ENCODE results near the gene ANKRD55. TPM values are rescaled to one million over a fixed set of nuclear protein-coding genes. Genes with fewer than 3 reads are reported as not detected.

Gene ANKRD55
- total RNA-seq, 4 donors from 2014 or later: 0.95 TPM; not detected in 3

- DNase-seq: no peak
- H3K36me3 ChIP-seq: no peaks in the 10 kb centered on the region
- 63 to 69% methylated on average over 2 of the region's 2 CpGs for WGBS, 2 donors (ENCODE audit: low coverage in 1 of 2)
- H3K27ac ChIP-seq: no peak overlapping the region
- no peaks in the 10 kb centered on the region for H3K27me3 ChIP-seq
- no peak overlapping the region for H3K4me3 ChIP-seq
- in situ Hi-C loops (cut with MboI; ENCODE audit: low pct_ligation_motif_present in 1 of 4, low pct_unique_long_range_greater_than_20kb in 1 of 4, low sequenced_read_pairs in 3 of 4) (no loop called here), intact Hi-C loops (cut with DNase I; ENCODE audit: low total_unique reads) (no loop called here)
- no peaks in the 10 kb centered on the region for H3K9me3 ChIP-seq
- peaks cover 0 to 13% (median 0%) of the 10 kb centered on the region in 4 donors for H3K4me1 ChIP-seq
- TF ChIP-seq CTCF (IDR thresholded peaks at IDR 0.05) (no peak), POLR2AphosphoS5 (IDR thresholded peaks at IDR 0.05) (no peak), EP300 (IDR thresholded peaks at IDR 0.05; ENCODE audit: low read depth) (no peak), POLR2A (IDR thresholded peaks at IDR 0.05) (no peak)
Measured at GRCh38 chr5:56169281-56169680, 63.8 kb downstream of the ANKRD55 start.

GRCh38 chr5:56168066-56168478 lies 65.1 kb downstream of the ANKRD55 start:
- intact Hi-C loops (cut with DNase I; ENCODE audit: low total_unique reads) (no loop called here), in situ Hi-C loops (cut with MboI; ENCODE audit: low pct_ligation_motif_present in 1 of 4, low pct_unique_long_range_greater_than_20kb in 1 of 4, low sequenced_read_pairs in 3 of 4) (no loop called here)
- Histone ChIP-seq H3K27ac (no peak overlapping the region), H3K27me3 (no peaks in the 10 kb centered on the region), H3K36me3 (no peaks in the 10 kb centered on the region), H3K9me3 (no peaks in the 10 kb centered on the region), H3K4me1 (peaks cover 0 to 16% (median 0%) of the 10 kb centered on the region in 4 donors), H3K4me3 (no peak overlapping the region)
- no peak for TF ChIP-seq POLR2AphosphoS5 (IDR thresholded peaks at IDR 0.05)
- TF ChIP-seq POLR2A (IDR thresholded peaks at IDR 0.05): no peak
- no peak for TF ChIP-seq EP300 (IDR thresholded peaks at IDR 0.05; ENCODE audit: low read depth)
- 79 to 82% methylated on average over 8 of the region's 8 CpGs for WGBS, 2 donors (ENCODE audit: low coverage in 1 of 2)
- DNase-seq: no peak

- intact Hi-C loops (cut with DNase I; ENCODE audit: low total_unique reads): no loop called here
- no peak overlapping the region for H3K4me3 ChIP-seq
- H3K27me3 ChIP-seq: no peaks in the 10 kb centered on the region
- no peak for DNase-seq
- TF ChIP-seq POLR2AphosphoS5 (IDR thresholded peaks at IDR 0.05): no peak
- TF ChIP-seq CTCF (IDR thresholded peaks at IDR 0.05): no peak
- no peak for TF ChIP-seq POLR2A (IDR thresholded peaks at IDR 0.05)
- no peak for TF ChIP-seq EP300 (IDR thresholded peaks at IDR 0.05; ENCODE audit: low read depth)
- peaks cover 0 to 10% (median 0%) of the 10 kb centered on the region in 4 donors for H3K4me1 ChIP-seq
- H3K36me3 ChIP-seq: no peaks in the 10 kb centered on the region
- 12 to 41% methylated on average over 2 of the region's 2 CpGs for WGBS, 2 donors (ENCODE audit: low coverage in 1 of 2)
- in situ Hi-C loops (cut with MboI; ENCODE audit: low pct_ligation_motif_present in 1 of 4, low pct_unique_long_range_greater_than_20kb in 1 of 4, low sequenced_read_pairs in 3 of 4): no loop called here
- H3K27ac ChIP-seq: no peak overlapping the region
- no peaks in the 10 kb centered on the region for H3K9me3 ChIP-seq
Measured at GRCh38 chr5:56167519-56167918, 65.6 kb downstream of the ANKRD55 start.

GRCh38 chr5:56166671-56167385 lies 66.3 kb downstream of the ANKRD55 start:
- no peaks in the 10 kb centered on the region for H3K27me3 ChIP-seq
- WGBS, 2 donors (ENCODE audit: low coverage in 1 of 2): 81 to 88% methylated on average over 5 to 6 of the region's 6 CpGs
- no peak overlapping the region for H3K4me3 ChIP-seq
- H3K27ac ChIP-seq: no peak overlapping the region
- no peak for DNase-seq
- no peaks in the 10 kb centered on the region for H3K9me3 ChIP-seq
- TF ChIP-seq POLR2AphosphoS5 (IDR thresholded peaks at IDR 0.05) (no peak), CTCF (IDR thresholded peaks at IDR 0.05) (no peak)
- H3K36me3 ChIP-seq: no peaks in the 10 kb centered on the region
- in situ Hi-C loops (cut with MboI; ENCODE audit: low pct_ligation_motif_present in 1 of 4, low pct_unique_long_range_greater_than_20kb in 1 of 4, low sequenced_read_pairs in 3 of 4): no loop called here
- intact Hi-C loops (cut with DNase I; ENCODE audit: low total_unique reads): no loop called here
- peaks cover 0 to 9% (median 0%) of the 10 kb centered on the region in 4 donors for H3K4me1 ChIP-seq

Measured in transverse colon (tissue), 4 donors.